A673 (cell line): ENCODE measurements around the gene KRT76.

Source experiments
- CTCF ChIP-seq: fragments of 300-800, 200-600 bp; sonication (generic); conservative IDR thresholded peaks from 2 replicates; pipeline ENCODE4 v1.5.1; 2017; ENCODE audit warnings: low read depth, mild to moderate bottlenecking, antibody characterized with exemption, low read length, moderate library complexity, mixed read lengths
- EZH2 ChIP-seq: fragments of 200-600 bp; sonication (generic); IDR thresholded peaks from 2 replicates; pipeline ENCODE4 v1.6.1; 2017; ENCODE audit warnings: borderline replicate concordance, low read depth, mild to moderate bottlenecking, mixed read lengths, antibody characterized with exemption, low read length; ENCODE audit not compliant: poor library complexity, severe bottlenecking

DNA sequence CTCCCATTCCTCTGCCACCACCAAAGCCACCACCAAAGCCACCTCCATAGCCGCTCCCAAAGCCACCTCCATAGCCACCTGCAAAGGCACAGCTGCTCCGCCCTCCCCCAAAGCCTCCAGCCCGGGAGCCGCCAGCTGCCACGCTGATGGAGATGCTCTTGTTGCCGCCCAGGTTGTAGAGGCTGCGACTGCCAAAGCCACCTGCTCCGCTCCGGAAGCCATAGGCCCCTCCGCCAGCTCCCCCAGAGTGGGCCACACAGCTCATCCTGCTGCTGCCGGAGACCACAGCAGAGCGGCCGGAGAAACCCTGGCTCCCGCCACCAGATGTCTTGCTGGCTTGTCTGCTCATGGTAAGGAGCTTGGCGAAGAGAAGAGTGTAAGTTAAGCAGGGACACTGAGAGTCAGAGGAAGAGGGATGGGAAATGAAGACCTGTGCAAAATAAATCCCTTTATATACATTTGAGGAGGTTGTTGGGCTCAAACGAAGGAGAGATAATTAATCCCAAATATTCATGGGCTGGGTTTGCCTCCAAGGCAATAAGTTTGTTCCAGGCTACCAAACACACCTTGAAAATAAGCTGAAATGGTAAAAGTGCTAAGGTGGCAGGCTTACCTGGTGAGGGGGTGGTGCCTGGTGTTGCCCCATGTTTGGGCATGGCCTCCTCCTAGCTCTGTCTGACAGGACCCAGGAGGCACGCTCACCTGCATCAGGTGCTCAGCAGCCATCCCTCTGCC, 18.7 kb upstream of the KRT76 start, which contains the start of gene KRT3:
- no peak for TF ChIP-seq CTCF
- TF ChIP-seq EZH2, result no peak
